Glomerular endothelial cell (primary cell): Measurements from ENCODE around the gene IWS1. TPM values are rescaled to one million over a fixed set of nuclear protein-coding genes. Genes with fewer than 3 reads are reported as not detected.

Experiments
- total RNA-seq: library from RNA; depleted of rRNA; stranded (reverse); fragments of >200 nt; gene quantifications from 2 replicates; pipeline ENCODE4 v1.2.3, GENCODE V29; 2015

Gene IWS1
- total RNA-seq, 1 donor from 2014 or later = 46.2 TPM

Other genes with a start within 250 kb of the IWS1 start
- gene ERCC3, start 232.3 kb downstream of the IWS1 start, total RNA-seq = 25.5 and 35.5 TPM in 2 replicates
- gene MAP3K2, start 138.5 kb downstream of the IWS1 start, total RNA-seq = 18.4 and 21.0 TPM in 2 replicates
- gene PROC, start 108.1 kb downstream of the IWS1 start, total RNA-seq = not detected in 2 replicates
- 0.05 and 1.2 TPM in 2 replicates for gene MYO7B, start 9.2 kb upstream of the IWS1 start, total RNA-seq
- not detected in 2 replicates for gene GPR17, start 119.7 kb upstream of the IWS1 start, total RNA-seq
- gene LIMS2, start 149.0 kb upstream of the IWS1 start, total RNA-seq = 15.6 and 22.9 TPM in 2 replicates
- gene SFT2D3, start 175.0 kb upstream of the IWS1 start, total RNA-seq = 6.7 and 7.3 TPM in 2 replicates